H1 (cell line): ENCODE measurements around the gene IQSEC3. TPM values are rescaled to one million over a fixed set of nuclear protein-coding genes. Genes with fewer than 3 reads are reported as not detected.

ENCODE experiments used
- CTCF ChIA-PET: fragments of 300-600 bp; sonication (Branson Sonifier 250); formaldehyde crosslinking; loops from one replicate; lab custom pipeline; 2021; ENCODE audit not compliant: partially characterized antibody; lab: Charles Lee
- POLR2A ChIA-PET: fragments of 300-600 bp; sonication (Branson Sonifier 250); formaldehyde crosslinking; loops from one replicate; lab custom pipeline; 2021; ENCODE audit warnings: inconsistent platforms; ENCODE audit not compliant: partially characterized antibody; lab: Charles Lee
- DNase-seq, 2 experiments: peaks; one replicate each; pipeline versions ENCODE4 v3.0.0 to v3.0.0-alpha.2; 2010 to 2022; ENCODE audit warnings: low spot score in 2 of 2, low read depth in 1 of 2, mixed read lengths in 1 of 2
- FAIRE-seq: peaks from 2 replicates; lab custom pipeline; 2011; peaks lifted over from hg19 to GRCh38; lab: Jason Lieb, UNC
- H2AFZ ChIP-seq: 2 replicates; pipeline ENCODE4 v1.8.1; 2012; ENCODE audit warnings: low read length, inconsistent platforms
- H2AK5ac ChIP-seq: 2 replicates; pipeline ENCODE4 v1.6.1; 2013; ENCODE audit warnings: low read depth, low read length
- H2BK120ac ChIP-seq: replicated peaks from 2 replicates; pipeline ENCODE3; 2013; ENCODE audit warnings: low read depth, low read length, inconsistent platforms
- H2BK12ac ChIP-seq: 2 replicates; pipeline ENCODE4 v1.6.1; 2013; ENCODE audit warnings: low read depth, low read length
- H2BK15ac ChIP-seq: 2 replicates; pipeline ENCODE4 v1.6.1; 2013; ENCODE audit warnings: low read length
- H2BK20ac ChIP-seq: 2 replicates; pipeline ENCODE4 v1.6.1; 2013; ENCODE audit warnings: low read length
- H2BK5ac ChIP-seq: 2 replicates; pipeline ENCODE4 v1.6.1; 2013; ENCODE audit warnings: low read depth, low read length
- H3K14ac ChIP-seq: 2 replicates; pipeline ENCODE4 v1.6.1; 2013; ENCODE audit warnings: inconsistent platforms; ENCODE audit not compliant: insufficient read length
- H3K18ac ChIP-seq: 2 replicates; pipeline ENCODE4 v1.6.1; 2013; ENCODE audit warnings: low read length; ENCODE audit errors: extremely low read depth
- H3K23ac ChIP-seq: 2 replicates; pipeline ENCODE4 v1.6.1; 2013; ENCODE audit warnings: inconsistent platforms; ENCODE audit not compliant: insufficient read length
- H3K23me2 ChIP-seq: 2 replicates; pipeline ENCODE4 v1.6.1; 2013; ENCODE audit warnings: low read depth, low read length
- H3K27ac ChIP-seq: 2 replicates; pipeline ENCODE4 v1.6.1; 2011; ENCODE audit warnings: low read depth, low read length, inconsistent platforms
- H3K27me3 ChIP-seq, 4 experiments: replicated peaks in 1 of 4; 1 replicate in 1 of 4; 2 replicates in 3 of 4; pipeline versions ENCODE4 v1.6.1 to v1.8.1; 2011 to 2013; ENCODE audit warnings: low read length in 3 of 4, mild to moderate bottlenecking in 3 of 4, inconsistent platforms in 2 of 4, mixed read lengths in 2 of 4, moderate library complexity in 1 of 4; ENCODE audit not compliant: control insufficient read depth in 3 of 4, insufficient read depth in 3 of 4; ENCODE audit errors: extremely low read depth in 1 of 4
- H3K36me3 ChIP-seq, 4 experiments: 2 replicates each; pipeline versions ENCODE4 v1.6.1 to v1.8.1; 2011 to 2013; ENCODE audit warnings: mild to moderate bottlenecking in 4 of 4, low read length in 3 of 4, moderate library complexity in 2 of 4, control low read depth in 1 of 4, inconsistent platforms in 1 of 4; ENCODE audit not compliant: insufficient read depth in 4 of 4, control insufficient read depth in 2 of 4
- H3K4ac ChIP-seq: replicated peaks from 2 replicates; pipeline ENCODE3; 2013; ENCODE audit warnings: low read length, low read depth, mixed read lengths, inconsistent platforms; ENCODE audit not compliant: insufficient read length
- H3K4me1 ChIP-seq, 4 experiments: replicated peaks in 1 of 4; 1 replicate in 1 of 4; 2 replicates in 3 of 4; pipeline versions ENCODE4 v1.6.1 to v1.8.1; 2011 to 2013; ENCODE audit warnings: low read length in 3 of 4, inconsistent platforms in 2 of 4, mixed read lengths in 1 of 4; ENCODE audit not compliant: insufficient read depth in 4 of 4, control insufficient read depth in 3 of 4
- H3K4me2 ChIP-seq, 2 experiments: 2 replicates each; pipeline versions ENCODE4 v1.6.1 to v1.8.1; 2011 to 2013; ENCODE audit warnings: low read depth in 2 of 2, low read length in 2 of 2, control low read depth in 1 of 2, inconsistent platforms in 1 of 2, mild to moderate bottlenecking in 1 of 2; ENCODE audit not compliant: insufficient read depth in 1 of 2
- H3K4me3 ChIP-seq, 4 experiments: fragments of 200-600, 300-600 bp in 1 of 4; sonication (generic), shearing (Covaris generic), sonication (Bioruptor Twin) in 1 of 4; 2 replicates each; pipeline versions ENCODE4 v1.5.1 to v1.8.1; 2011 to 2016; ENCODE audit warnings: low read length in 4 of 4, low read depth in 3 of 4, control low read depth in 2 of 4, inconsistent platforms in 2 of 4, mild to moderate bottlenecking in 2 of 4, mixed read lengths in 1 of 4, moderate library complexity in 1 of 4; ENCODE audit not compliant: insufficient read depth in 2 of 4; ENCODE audit errors: extremely low read depth in 1 of 4
- H3K56ac ChIP-seq: replicated peaks from 2 replicates; pipeline ENCODE3; 2013; ENCODE audit warnings: low read depth, mild to moderate bottlenecking, mixed read lengths, low read length, inconsistent platforms; ENCODE audit not compliant: insufficient read length
- H3K79me1 ChIP-seq: 2 replicates; pipeline ENCODE4 v1.6.1; 2013; ENCODE audit warnings: low read depth, low read length, control low read depth
- H3K79me2 ChIP-seq, 2 experiments: 2 replicates each; pipeline versions ENCODE4 v1.6.1 to v1.8.1; 2012 to 2013; ENCODE audit warnings: low read length in 2 of 2, mild to moderate bottlenecking in 2 of 2, inconsistent platforms in 1 of 2; ENCODE audit not compliant: insufficient read depth in 2 of 2, control insufficient read depth in 1 of 2
- H3K9ac ChIP-seq, 4 experiments: replicated peaks in 1 of 4; 1 replicate in 1 of 4; 2 replicates in 3 of 4; pipeline versions ENCODE4 v1.6.1 to v1.8.1; 2011 to 2013; ENCODE audit warnings: low read depth in 3 of 4, low read length in 3 of 4, control low read depth in 2 of 4, mild to moderate bottlenecking in 2 of 4, moderate library complexity in 2 of 4, inconsistent platforms in 1 of 4; ENCODE audit errors: extremely low read depth in 1 of 4
- H3K9me3 ChIP-seq, 2 experiments: 2 replicates each; pipeline versions ENCODE4 v1.6.1 to v1.8.1; 2012 to 2013; ENCODE audit warnings: mild to moderate bottlenecking in 2 of 2, moderate library complexity in 2 of 2, control low read depth in 1 of 2, inconsistent platforms in 1 of 2, low read depth in 1 of 2, low read length in 1 of 2, mixed read lengths in 1 of 2; ENCODE audit not compliant: insufficient read depth in 2 of 2
- H4K20me1 ChIP-seq, 2 experiments: replicated peaks in 1 of 2; 2 replicates each; pipeline versions ENCODE3 to v1.8.1; 2011 to 2013; ENCODE audit warnings: inconsistent platforms in 2 of 2, low read length in 2 of 2, mild to moderate bottlenecking in 1 of 2; ENCODE audit not compliant: insufficient read depth in 2 of 2, control insufficient read depth in 1 of 2
- H4K5ac ChIP-seq: 2 replicates; pipeline ENCODE4 v1.6.1; 2013; ENCODE audit warnings: low read length, low read depth, mixed read lengths, inconsistent platforms; ENCODE audit not compliant: insufficient read length
- H4K8ac ChIP-seq: 2 replicates; pipeline ENCODE4 v1.8.0; 2013; ENCODE audit warnings: mild to moderate bottlenecking, moderate library complexity, low read length, inconsistent platforms; ENCODE audit not compliant: insufficient read depth; ENCODE audit errors: extremely low read depth
- H4K91ac ChIP-seq: replicated peaks from 2 replicates; pipeline ENCODE3; 2013; ENCODE audit warnings: low read length, mixed read lengths, inconsistent platforms; ENCODE audit not compliant: insufficient read length
- CTCF ChIP-seq, 3 experiments: IDR thresholded peaks; 1 replicate in 2 of 3; 2 replicates in 1 of 3; pipeline versions ENCODE4 v1.5.1 to v1.6.1; 2011; ENCODE audit warnings: low read length in 3 of 3, mild to moderate bottlenecking in 3 of 3, inconsistent platforms in 2 of 3, low read depth in 1 of 3, moderate library complexity in 1 of 3; ENCODE audit not compliant: insufficient read depth in 1 of 3; ENCODE audit errors: control extremely low read depth in 1 of 3
- NANOG ChIP-seq: IDR thresholded peaks from 2 replicates; pipeline ENCODE4 v1.6.1; 2011; ENCODE audit warnings: low read length, low read depth, mild to moderate bottlenecking, inconsistent platforms; ENCODE audit not compliant: insufficient read depth, poor library complexity, severe bottlenecking
- RAD21 ChIP-seq, 2 experiments: IDR thresholded peaks in 1 of 2; conservative IDR thresholded peaks in 1 of 2; 2 replicates each; pipeline ENCODE4 v1.6.1; 2011; ENCODE audit warnings: low read depth in 2 of 2, low read length in 2 of 2, improper control_type of control experiment in 1 of 2, inconsistent platforms in 1 of 2, mild to moderate bottlenecking in 1 of 2, moderate library complexity in 1 of 2
- TAF7 ChIP-seq: optimal IDR thresholded peaks from 2 replicates; pipeline ENCODE3; 2011; ENCODE audit warnings: low read depth, mild to moderate bottlenecking, inconsistent platforms, low read length, moderate library complexity, borderline replicate concordance
- WGBS, 2 experiments: shearing (Covaris generic) in 1 of 2; methylation state at CpG; one replicate each; pipeline versions ENCODE4 v1.1.6 to v1.1.7; 2013 to 2015; ENCODE audit warnings: low lambda C conversion rate in 2 of 2, mixed read lengths in 2 of 2, inconsistent platforms in 1 of 2, low coverage in 1 of 2, missing lambda C conversion rate in 1 of 2; ENCODE audit not compliant: insufficient replicate concordance in 2 of 2, insufficient coverage in 1 of 2, insufficient read length in 1 of 2; ENCODE audit errors: extremely low coverage in 1 of 2, missing lambda C conversion rate in 1 of 2; 5-methylcytosine and 5-hydroxymethylcytosine counted together
- polyA plus RNA-seq, 7 experiments: library from polyadenylated mRNA; depleted of rRNA in 3 of 7; stranded (reverse) in 5 of 7; unstranded in 2 of 7; fragments of >200 nt in 5 of 7; fragments of 200-250 nt in 2 of 7; gene quantifications; 1 replicate in 5 of 7; 2 replicates in 1 of 7; 4 replicates in 1 of 7; pipeline versions ENCODE4 v1.2.1 to v1.2.3, GENCODE V29; 2011 to 2013; ENCODE audit warnings: missing spikeins in 2 of 7, mixed read lengths in 2 of 7
- total RNA-seq: library from RNA; stranded (reverse); fragmentation: NEBNext Ultra II Directional; extraction: Animal tissue kit (Norgen Biotek cat#: 25700); gene quantifications from 2 replicates; pipeline ENCODE4 v1.2.1, GENCODE V29; 2021

Gene IQSEC3
- total and polyA plus RNA-seq, 2 of the 8 experiments (the other 6 are each of a cell fraction or from before 2014, with no cell fraction given) = 1.2 to 3.1 TPM

DNA sequence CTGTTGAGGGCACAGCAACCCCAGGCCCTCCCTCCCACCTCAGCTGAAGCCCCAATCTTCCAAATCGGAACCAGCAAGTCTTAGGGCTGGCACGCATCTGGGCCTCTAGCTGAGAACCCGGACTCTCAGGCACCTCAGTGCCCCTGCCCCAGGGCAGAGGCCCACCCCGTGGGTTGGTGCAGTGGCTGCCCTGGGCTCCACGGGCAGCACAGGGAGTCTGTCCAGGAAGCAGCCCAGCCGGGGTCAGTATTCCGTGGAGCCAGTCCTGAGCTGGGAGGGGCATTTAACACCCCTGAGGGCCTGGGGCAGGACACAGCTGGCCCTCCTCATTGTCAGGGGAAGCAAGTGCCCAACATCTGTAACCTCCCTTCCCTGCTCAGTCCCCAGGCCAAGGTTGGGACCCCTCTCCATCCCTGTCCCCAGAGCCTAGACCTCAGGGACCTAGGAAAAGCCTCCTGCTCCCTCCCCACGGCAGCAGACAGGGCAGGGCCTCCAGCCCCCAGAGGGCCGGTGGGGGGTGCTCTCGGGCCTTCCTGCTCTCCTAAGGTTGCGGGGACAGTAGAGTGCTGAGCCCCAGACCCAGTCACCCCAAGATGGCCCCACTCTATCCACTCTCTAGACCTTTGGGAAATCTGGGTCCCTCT, 110.9 kb downstream of the IQSEC3 start:
- Histone ChIP-seq H3K36me3 (no peaks in the 10 kb centered on the region), H4K91ac (peak overlapping the region; percentile 39), H3K79me2 (no peaks in the 10 kb centered on the region), H3K27ac (no peak overlapping the region), H2BK120ac (no peak overlapping the region), H3K23ac (no peak overlapping the region), H3K23me2 (no peaks in the 10 kb centered on the region), H3K4me1 (peaks cover 0 to 12% (median 7%) of the 10 kb centered on the region in 4 experiments; a peak in 6 of 7 replicates), H4K5ac (no peak overlapping the region), H3K14ac (no peak overlapping the region), H3K4ac (peak overlapping the region; percentile 23), H3K4me2 (no peak overlapping the region), H4K8ac (peak overlapping the region; percentile 39; the same call in 1 of the 2 replicates), H3K27me3 (no peaks in the 10 kb centered on the region; a peak in 1 of 7 replicates), H2BK12ac (no peak overlapping the region), H2BK15ac (no peak overlapping the region), H3K9me3 (no peaks in the 10 kb centered on the region), H2BK20ac (no peak overlapping the region), H2AFZ (no peak overlapping the region), H3K79me1 (no peaks in the 10 kb centered on the region), H4K20me1 (no peaks in the 10 kb centered on the region), H3K56ac (no peak overlapping the region), H3K4me3 (no peak overlapping the region), H2AK5ac (no peak overlapping the region; the same call in 1 of the 2 replicates), H3K9ac (no peak overlapping the region), H3K18ac (no peak overlapping the region), H2BK5ac (no peak overlapping the region; the same call in 1 of the 2 replicates)
- FAIRE-seq = no peak
- POLR2A ChIA-PET = interaction anchor here (0.9 to 1.6 kb wide), 4 partner anchors 11 to 73 kb away, joined by 3 to 4 read pairs (median 3); no protein-coding TSS in a partner anchor
- CTCF ChIA-PET = interaction anchor here (0.6 to 5.8 kb wide), 16 partner anchors 9 to 72 kb away, joined by 3 to 60 read pairs (median 6); no protein-coding TSS in a partner anchor
- WGBS, 2 experiments = 85% methylated on average over 11 of the region's 11 CpGs; no CpG with 5 or more reads in 1 of the 2 experiments
- DNase-seq = no peak
- TF ChIP-seq RAD21 (IDR thresholded peaks at IDR 0.05 in 1 of 2, conservative IDR thresholded peaks at IDR 0.05 in 1 of 2; ENCODE audit: low read depth in 2 of 2, low read length in 2 of 2) (peak in 1 of 2 experiments; percentile 3; a peak in 1 of 4 replicates), CTCF (IDR thresholded peaks at IDR 0.05; ENCODE audit: control extremely low read depth in 1 of 3, insufficient read depth in 1 of 3, low read depth in 1 of 3, low read length in 3 of 3) (peak in 1 of 3 experiments; percentile 13; a peak in 1 of 4 replicates), TAF7 (no peak), NANOG (no peak)
